Myometrial cell (primary cell): ENCODE data around the gene SOCS1. TPM values are rescaled to one million over a fixed set of nuclear protein-coding genes. Genes with fewer than 3 reads are reported as not detected.

Source experiments
- total RNA-seq: library from RNA; depleted of rRNA; stranded (reverse); fragments of >200 nt; gene quantifications from 2 replicates; pipeline ENCODE4 v1.2.3, GENCODE V29; 2015

SOCS1 gene
- total RNA-seq, result 2.8 and 5.5 TPM in 2 replicates

GRCh38 chr16:11255737-11256660, at the start of gene SOCS1:
Gene SOCS1 (minus strand): TSS chr16:11256204. CDS start chr16:11255478, 726 bp downstream.

DNA sequence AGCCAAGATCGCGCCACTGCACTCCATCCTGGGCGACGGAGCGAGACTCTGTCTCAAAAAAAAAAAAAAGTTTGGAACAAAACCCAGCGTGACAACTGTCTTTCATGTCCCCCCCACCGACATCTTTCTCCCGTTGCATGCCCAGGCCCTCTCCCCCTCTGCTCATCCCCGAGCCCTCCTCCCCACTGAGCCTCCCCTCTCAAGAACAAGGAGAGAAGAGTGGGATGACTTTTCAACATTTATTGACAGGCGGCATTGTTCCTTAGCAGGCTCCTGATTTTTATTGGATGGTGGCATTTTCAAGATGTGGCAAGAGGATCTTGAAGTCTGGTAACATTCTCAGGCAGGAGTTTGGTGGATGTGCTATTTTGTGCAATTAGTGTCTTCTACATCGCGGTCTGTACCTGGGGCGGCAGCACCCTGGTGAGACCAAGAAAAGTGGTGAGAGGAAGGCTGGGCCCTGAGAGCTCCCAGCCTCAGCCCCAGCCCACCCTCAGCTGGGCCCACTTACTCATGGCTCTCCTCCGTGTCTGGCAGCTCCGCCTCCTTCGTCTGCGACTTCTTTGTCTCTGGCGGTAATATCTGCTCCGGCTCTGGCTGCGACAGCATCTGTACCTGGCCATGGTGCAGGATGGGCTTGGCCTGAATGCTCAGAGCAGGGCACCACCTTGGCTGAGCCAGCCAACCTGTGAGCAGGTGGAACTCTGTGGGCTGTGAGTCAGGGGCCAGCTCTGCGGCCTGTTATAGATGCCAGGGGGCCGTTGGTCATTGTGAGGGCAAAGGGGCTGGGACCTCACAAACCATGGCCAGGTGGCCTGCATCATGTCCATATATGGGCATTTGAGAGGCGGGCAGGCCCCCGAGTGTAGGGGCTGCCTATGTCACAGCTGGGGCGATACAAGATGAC, 24.9 kb upstream of the SOCS1 start, which contains the start of gene PRM1:
TSS of gene PRM1 (minus strand) at position 715 of the 907 bp plus-strand sequence. CDS start at position 623, 92 bp downstream.

DNA sequence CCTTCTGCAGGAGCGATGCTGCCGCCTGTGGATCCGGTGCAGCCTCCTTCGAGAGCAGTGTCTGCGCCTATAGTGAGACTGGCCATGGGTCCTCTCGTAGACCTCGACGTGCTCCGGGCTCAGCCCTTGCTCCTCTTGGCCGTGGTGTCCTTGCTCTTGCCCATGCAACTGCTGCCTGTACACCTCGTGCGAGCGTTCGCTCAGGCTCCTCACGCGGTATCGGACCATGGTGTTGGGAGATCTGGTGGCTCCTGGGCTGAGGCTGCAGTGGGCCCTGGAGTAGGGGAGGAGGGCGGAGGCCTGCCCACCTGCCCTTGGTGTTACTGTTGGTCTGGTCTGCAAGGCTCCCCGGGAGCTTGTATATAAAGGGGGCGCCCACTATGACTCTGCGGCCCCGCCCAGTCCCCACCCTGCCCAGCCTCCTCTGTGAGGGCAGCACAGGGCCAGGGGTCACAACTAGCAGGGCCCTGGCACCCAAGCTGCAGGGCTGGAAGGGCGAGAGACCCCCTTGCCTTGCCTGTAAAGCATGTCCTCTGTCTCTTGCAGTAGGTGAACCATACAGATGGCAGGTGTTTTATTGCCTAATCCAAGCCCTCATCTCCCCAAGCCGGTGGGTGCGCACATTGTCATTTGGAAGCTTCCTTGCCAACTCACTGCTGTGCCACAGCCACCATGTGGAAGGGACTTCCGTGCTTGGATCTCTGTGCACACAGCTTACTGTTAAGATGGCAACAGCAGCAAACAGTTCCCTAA, 20.3 kb upstream of the SOCS1 start, which contains the start of gene PRM2:
TSS of gene PRM2 (minus strand) at position 338 of the 753 bp plus-strand sequence. CDS start at position 228, 110 bp downstream.

DNA sequence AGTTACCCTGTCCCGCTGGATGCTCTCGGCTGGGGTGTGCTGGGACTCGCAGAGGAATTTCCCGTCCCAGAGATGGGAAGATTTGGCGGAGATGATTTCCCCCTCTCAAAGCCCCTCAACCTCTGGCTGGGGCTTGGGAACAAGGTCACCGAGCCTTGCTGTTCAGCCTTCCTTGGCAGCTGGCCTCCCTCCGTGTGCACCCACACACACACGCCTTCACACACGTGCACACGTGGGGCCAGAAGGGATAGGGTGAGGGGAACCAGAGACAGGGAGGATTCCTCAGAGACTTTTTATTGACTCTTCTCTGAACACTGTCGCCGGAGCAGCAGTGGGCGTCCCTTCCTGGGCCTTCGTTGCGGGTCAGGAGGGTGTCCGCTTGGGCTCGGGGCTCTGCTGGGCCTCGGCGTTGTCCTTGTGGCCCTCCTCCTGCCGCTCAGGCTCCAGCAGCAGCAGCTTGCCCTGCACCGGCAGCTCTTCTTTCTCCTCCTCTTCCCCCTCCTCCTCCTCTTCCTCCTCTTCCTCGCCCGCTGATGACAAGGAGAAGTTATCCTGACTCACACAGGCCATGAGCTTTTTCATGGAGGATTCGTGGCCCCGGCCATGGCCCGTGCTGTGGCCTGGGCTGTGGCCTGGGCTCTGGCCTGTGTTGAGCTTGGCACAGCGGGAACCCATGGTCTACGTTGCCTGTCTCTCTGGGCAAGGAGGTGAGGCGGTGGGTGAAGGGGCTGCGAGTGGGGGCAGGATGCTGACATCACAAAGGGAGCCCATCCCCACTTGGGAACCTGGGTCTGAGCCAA, 17.1 kb upstream of the SOCS1 start, which contains the start of gene PRM3:
TSS of gene PRM3 (minus strand) at position 709 of the 800 bp plus-strand sequence. CDS start at position 675, 34 bp downstream.

GRCh38 chr16:11268921-11269375, 12.9 kb upstream of the SOCS1 start, which contains the start of gene TNP2:
Gene TNP2 (minus strand): TSS chr16:11269325. CDS start chr16:11269262, 63 bp downstream.

Other genes starting within 250 kb of the SOCS1 start
- gene TNP2, start 13.1 kb upstream of the SOCS1 start, total RNA-seq, result not detected in 2 replicates
- gene PRM3, start 17.4 kb upstream of the SOCS1 start, total RNA-seq, result not detected in 2 replicates
- not detected in 2 replicates for gene PRM2, start 20.3 kb upstream of the SOCS1 start, total RNA-seq
- not detected in 2 replicates for gene PRM1, start 25.1 kb upstream of the SOCS1 start, total RNA-seq
- gene RMI2, start 89.3 kb upstream of the SOCS1 start, total RNA-seq, result 15.6 and 21.4 TPM in 2 replicates